ENCODE measurements around the gene B3GNT5. TPM values are rescaled to one million over a fixed set of nuclear protein-coding genes. Genes with fewer than 3 reads are reported as not detected.

Gene B3GNT5
- polyA plus RNA-seq, 3 donors from 2014 or later = 0.48 to 1.1 TPM; not detected in 1

DNA sequence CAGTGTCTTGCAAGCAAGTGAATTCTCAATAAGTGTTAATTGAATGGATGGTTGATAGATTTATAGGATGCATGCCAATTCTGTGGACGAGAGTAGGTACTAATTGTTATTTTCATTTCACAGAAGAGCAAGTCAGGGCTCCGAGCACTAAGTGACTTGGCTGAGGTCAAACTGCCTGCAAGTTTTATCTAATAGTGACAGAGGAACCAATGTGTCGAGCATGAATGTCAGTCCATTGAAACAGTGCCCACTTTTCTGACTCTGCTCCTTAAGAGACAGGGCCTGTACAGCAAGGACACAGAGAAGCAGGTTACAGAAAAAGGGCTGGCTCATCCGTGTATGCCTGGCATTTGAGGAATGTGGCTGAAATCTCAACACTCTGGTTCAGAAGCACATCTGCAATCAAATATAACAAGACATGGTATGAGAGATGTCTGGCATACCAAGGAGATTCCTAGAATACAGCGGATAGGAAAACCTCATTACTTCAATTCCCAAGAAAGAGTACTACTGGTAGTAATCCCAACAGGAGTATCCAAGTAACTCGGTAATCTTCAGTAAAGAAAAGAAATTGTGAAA lies 6.0 kb upstream of the B3GNT5 start:
- peaks cover 0 to 11% (median 4%) of the 10 kb centered on the region in 6 donors for H3K9me3 Mint-ChIP-seq
- H3K27ac Mint-ChIP-seq = no peak overlapping the region
- peaks cover 0 to 2% (median under 1%) of the 10 kb centered on the region in 3 donors for H3K36me3 Mint-ChIP-seq
- DNase-seq = no peak
- H3K27me3 Mint-ChIP-seq (ENCODE audit: low read depth in 3 of 3) = peaks cover 1 to 3% (median 2%) of the 10 kb centered on the region in 3 donors
- peaks cover 0 to 2% of the 10 kb centered on the region in 2 donors for H3K4me1 Mint-ChIP-seq
- no peak overlapping the region for H3K4me3 Mint-ChIP-seq

DNA sequence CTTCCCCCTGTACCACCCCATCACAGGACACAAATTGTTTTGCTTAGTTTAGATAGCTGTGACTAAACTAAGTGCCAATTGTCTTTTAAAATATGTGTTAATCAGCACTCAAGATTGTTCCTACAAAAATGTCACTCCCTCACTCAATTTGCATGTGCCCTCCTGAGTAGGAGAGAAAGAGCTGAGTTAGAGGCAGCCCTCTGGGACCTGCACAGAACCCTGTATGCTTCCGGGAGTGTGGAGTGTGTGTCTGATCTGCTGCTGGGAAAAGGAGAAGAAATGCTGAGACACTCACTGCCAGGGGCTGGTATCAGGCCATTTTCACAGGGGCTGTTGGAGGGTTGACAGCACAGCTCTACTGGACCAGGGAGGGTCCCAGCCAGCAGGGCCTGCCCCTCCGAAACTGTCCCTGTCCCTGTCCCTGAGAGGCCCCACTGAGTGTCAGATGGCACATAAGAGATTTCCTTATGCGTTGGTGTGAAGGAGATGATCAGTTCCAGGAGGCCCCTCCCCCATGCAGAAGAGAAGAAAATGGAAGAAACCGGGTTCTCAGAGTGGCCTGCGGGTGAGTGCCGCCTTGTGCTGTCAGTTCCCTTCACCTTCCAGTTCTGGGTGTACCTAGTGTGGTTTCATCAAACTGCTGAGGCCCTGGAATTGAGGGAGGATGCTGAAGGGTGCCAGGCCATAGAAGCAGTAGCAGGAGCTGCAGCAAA lies 3.9 kb upstream of the B3GNT5 start:
- Mint-ChIP-seq H3K27me3 (ENCODE audit: low read depth in 3 of 3) (peaks cover 3 to 12% (median 4%) of the 10 kb centered on the region in 3 donors), H3K9me3 (no peaks in the 10 kb centered on the region), H3K4me3 (no peak overlapping the region), H3K27ac (no peak overlapping the region), H3K36me3 (peaks cover 0 to 2% (median 0%) of the 10 kb centered on the region in 3 donors), H3K4me1 (peaks cover 11 to 12% of the 10 kb centered on the region in 2 donors)
- no peak for DNase-seq

- DNase-seq = no peak
- Mint-ChIP-seq H3K36me3 (peaks cover 0 to 2% (median 0%) of the 10 kb centered on the region in 3 donors), H3K27ac (no peak overlapping the region), H3K27me3 (ENCODE audit: low read depth in 3 of 3) (peaks cover 11 to 12% (median 11%) of the 10 kb centered on the region in 3 donors), H3K4me1 (peaks cover 17 to 20% of the 10 kb centered on the region in 2 donors), H3K9me3 (no peaks in the 10 kb centered on the region), H3K4me3 (peak overlapping the region; percentile 64 to 75 (median 69))
These were observed 803 bp upstream of the B3GNT5 start for GRCh38 chr3:183252118-183252782.

GRCh38 chr3:183253528-183254486 lies 754 bp downstream of the B3GNT5 start:
- peaks cover 17 to 20% of the 10 kb centered on the region in 2 donors for H3K4me1 Mint-ChIP-seq
- H3K27ac Mint-ChIP-seq = peak overlapping the region in 1 of 6 donors; percentile 19
- peak overlapping the region; percentile 71 to 83 (median 75) for H3K4me3 Mint-ChIP-seq
- no peaks in the 10 kb centered on the region for H3K9me3 Mint-ChIP-seq
- peak; percentile 17 to 21 (median 19) for DNase-seq
- peaks cover 11 to 13% (median 12%) of the 10 kb centered on the region in 3 donors for H3K27me3 Mint-ChIP-seq (ENCODE audit: low read depth in 3 of 3)
- H3K36me3 Mint-ChIP-seq = peaks cover 0 to 2% (median 0%) of the 10 kb centered on the region in 3 donors

DNA sequence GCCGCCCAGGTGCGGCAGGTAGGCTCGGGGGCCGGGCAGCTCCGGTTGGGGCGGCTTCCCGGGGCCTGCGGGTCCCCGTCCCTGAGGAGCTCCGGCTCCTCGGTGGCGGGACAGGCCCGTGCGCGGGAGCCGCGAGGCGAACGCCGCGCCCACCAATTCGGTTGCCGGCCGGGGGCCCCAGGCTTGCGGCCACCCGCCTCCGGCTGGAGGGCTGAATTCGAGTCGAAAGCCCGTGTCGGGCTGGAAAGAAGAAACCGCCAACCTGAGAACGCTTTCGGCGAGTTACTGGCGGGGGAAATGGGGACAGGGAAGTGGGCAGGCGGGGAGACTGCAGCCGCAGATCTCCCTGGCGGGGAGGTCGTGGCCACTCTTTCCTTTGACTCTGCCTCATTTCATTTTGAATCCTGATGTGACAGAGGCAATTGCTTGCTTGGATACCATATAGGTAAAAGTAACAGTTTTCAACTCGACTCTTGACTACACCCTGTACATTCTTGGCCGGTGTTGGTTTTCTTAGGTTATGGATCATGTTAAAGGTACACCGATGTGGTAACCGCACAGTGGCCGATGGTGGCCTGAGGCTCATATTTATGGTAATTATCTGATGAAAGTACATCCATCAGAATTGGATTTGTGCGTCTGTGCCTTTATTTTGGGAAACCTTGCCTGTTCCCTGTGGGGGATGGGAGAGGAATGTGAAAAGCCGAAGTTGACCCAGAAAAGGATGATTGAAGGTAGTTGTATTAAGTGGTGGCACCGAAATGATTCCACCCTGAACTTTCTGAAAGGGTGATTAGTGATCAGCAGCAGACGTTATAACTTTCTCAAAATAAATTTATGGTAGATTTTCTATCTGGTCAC lies 1.7 kb downstream of the B3GNT5 start:
- Mint-ChIP-seq H3K36me3 (no peaks in the 10 kb centered on the region), H3K9me3 (no peaks in the 10 kb centered on the region), H3K4me1 (peaks cover 17 to 20% of the 10 kb centered on the region in 2 donors), H3K4me3 (peak overlapping the region; percentile 68 to 80 (median 78)), H3K27me3 (ENCODE audit: low read depth in 3 of 3) (peaks cover 11 to 13% (median 12%) of the 10 kb centered on the region in 3 donors), H3K27ac (no peak overlapping the region)
- DNase-seq = peak; percentile 7 to 15 (median 15)

DNA sequence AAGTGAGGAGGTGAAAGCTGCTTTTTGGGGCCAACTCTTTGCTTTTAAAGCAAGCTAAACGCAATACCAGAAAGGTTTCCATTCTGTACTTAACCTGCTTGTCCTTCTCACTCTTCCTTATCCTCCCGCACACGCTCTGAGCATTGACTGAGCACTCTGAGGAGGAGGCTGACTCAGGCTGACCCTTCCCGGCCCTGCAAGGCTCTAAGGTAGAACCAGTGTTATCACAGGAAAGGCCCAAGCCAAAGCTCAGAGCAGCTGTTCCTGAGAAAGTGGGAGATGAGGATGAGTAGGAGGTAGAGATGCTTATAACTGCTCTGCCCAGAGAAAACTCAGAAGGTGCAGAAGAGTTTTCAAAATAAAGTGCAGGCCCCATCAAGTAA lies 2.3 kb downstream of the B3GNT5 start:
- Mint-ChIP-seq H3K4me1 (peaks cover 17 to 20% of the 10 kb centered on the region in 2 donors), H3K9me3 (no peaks in the 10 kb centered on the region), H3K27ac (no peak overlapping the region), H3K27me3 (ENCODE audit: low read depth in 3 of 3) (peaks cover 11 to 13% (median 12%) of the 10 kb centered on the region in 3 donors), H3K36me3 (no peaks in the 10 kb centered on the region), H3K4me3 (peak overlapping the region; percentile 68 to 80 (median 78))
- DNase-seq = no peak

GRCh38 chr3:183259087-183259486 lies 6.0 kb downstream of the B3GNT5 start:
- no peaks in the 10 kb centered on the region for H3K36me3 Mint-ChIP-seq
- H3K27me3 Mint-ChIP-seq (ENCODE audit: low read depth in 3 of 3) = peaks cover 0 to 10% (median 8%) of the 10 kb centered on the region in 3 donors
- no peak overlapping the region for H3K4me3 Mint-ChIP-seq
- DNase-seq = no peak
- no peak overlapping the region for H3K27ac Mint-ChIP-seq
- H3K9me3 Mint-ChIP-seq = no peaks in the 10 kb centered on the region
- H3K4me1 Mint-ChIP-seq = peaks cover 7 to 8% of the 10 kb centered on the region in 2 donors

- Mint-ChIP-seq H3K36me3 (no peaks in the 10 kb centered on the region), H3K9me3 (no peaks in the 10 kb centered on the region), H3K27ac (no peak overlapping the region), H3K27me3 (ENCODE audit: low read depth in 3 of 3) (peaks cover 0 to 9% (median 8%) of the 10 kb centered on the region in 3 donors), H3K4me1 (peaks cover 7% of the 10 kb centered on the region in 2 donors), H3K4me3 (no peak overlapping the region)
- DNase-seq = no peak
These were observed 6.6 kb downstream of the B3GNT5 start for GRCh38 chr3:183259621-183260020.

DNA sequence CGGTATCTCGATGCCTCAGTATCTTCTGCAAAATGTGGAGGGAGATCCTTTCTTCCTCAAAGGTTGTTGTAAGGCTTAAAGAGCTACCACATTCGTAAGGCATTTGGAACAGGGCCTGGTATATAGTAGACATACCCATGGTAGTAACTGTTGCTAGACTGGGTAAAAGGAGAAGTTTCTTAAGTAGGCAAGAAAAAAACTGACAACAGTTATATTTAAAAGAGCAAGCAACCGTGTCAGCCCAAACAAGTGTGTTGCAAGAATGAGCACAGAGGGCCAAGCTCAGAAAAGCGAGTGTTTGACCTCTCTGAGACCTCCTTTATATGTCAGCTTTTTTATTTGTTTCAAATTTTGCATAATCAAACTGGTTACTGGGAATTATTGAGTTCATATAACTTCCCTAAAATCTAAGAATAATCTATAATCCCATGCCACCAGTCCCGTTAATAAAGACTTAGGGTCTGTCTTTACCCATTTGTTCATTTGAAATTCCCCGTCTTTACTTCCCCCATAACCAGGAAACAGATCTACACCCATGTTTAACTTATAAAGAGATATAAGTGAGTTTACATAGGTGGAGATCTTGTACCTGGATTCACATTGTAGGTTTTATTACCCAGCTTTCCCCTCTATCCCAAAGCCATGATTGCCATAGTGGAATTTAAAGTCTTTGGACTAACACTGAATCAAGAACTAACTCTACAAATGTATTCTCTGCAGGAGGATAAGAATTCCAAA lies 7.3 kb downstream of the B3GNT5 start:
- H3K4me1 Mint-ChIP-seq = peaks cover 0 to under 1% of the 10 kb centered on the region in 2 donors
- H3K4me3 Mint-ChIP-seq = no peak overlapping the region
- no peaks in the 10 kb centered on the region for H3K36me3 Mint-ChIP-seq
- peaks cover 0 to 4% (median 3%) of the 10 kb centered on the region in 3 donors for H3K27me3 Mint-ChIP-seq (ENCODE audit: low read depth in 3 of 3)
- DNase-seq = no peak
- no peak overlapping the region for H3K27ac Mint-ChIP-seq
- H3K9me3 Mint-ChIP-seq = no peaks in the 10 kb centered on the region

DNA sequence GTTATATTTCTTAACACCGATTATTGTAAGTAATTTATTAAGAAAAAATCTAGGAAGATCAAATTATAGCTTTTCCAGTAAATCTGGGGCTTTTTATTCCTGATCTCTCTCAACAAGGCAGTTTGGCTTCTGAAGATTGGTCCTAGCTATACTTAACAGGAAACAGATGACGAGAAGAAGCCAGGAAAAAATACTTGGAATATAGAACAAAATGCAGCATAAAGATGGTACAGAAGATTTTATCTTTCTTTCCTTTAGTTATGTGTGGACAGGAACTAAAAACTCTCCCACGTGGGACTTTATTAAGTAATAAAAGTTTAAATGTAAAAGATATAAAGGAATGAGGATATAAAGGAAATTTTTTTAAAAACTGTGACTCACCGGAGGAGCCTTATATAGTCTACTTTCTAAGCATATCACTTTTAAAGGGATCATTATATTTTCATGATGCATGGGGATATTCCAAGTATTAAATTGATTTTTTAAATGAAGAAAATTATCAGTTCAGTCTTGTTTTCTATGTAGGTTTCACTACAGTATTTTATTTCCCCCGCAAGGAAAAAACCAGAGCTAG lies 8.2 kb downstream of the B3GNT5 start:
- no peaks in the 10 kb centered on the region for H3K36me3 Mint-ChIP-seq
- no peak overlapping the region for H3K4me3 Mint-ChIP-seq
- peaks cover 0 to 3% (median 3%) of the 10 kb centered on the region in 3 donors for H3K27me3 Mint-ChIP-seq (ENCODE audit: low read depth in 3 of 3)
- no peaks in the 10 kb centered on the region for H3K4me1 Mint-ChIP-seq
- no peak for DNase-seq
- H3K27ac Mint-ChIP-seq = no peak overlapping the region
- no peaks in the 10 kb centered on the region for H3K9me3 Mint-ChIP-seq

- Mint-ChIP-seq H3K27ac (no peak overlapping the region), H3K36me3 (no peaks in the 10 kb centered on the region), H3K4me3 (no peak overlapping the region), H3K9me3 (no peaks in the 10 kb centered on the region), H3K4me1 (no peaks in the 10 kb centered on the region), H3K27me3 (ENCODE audit: low read depth in 3 of 3) (peaks cover 0 to 4% (median 0%) of the 10 kb centered on the region in 3 donors)
- no peak for DNase-seq
These were observed 9.9 kb downstream of the B3GNT5 start for GRCh38 chr3:183262875-183263378.
